ENCODE measurements around the gene CTCF.

GRCh38 chr16:67525176-67525860 lies 37.0 kb upstream of the CTCF start:
- TF ChIP-seq CTCF (IDR thresholded peaks at IDR 0.05; ENCODE audit: low read depth, low read length, missing input control) (no peak), REST (IDR thresholded peaks at IDR 0.05) (no peak), YY1 (IDR thresholded peaks at IDR 0.05) (no peak), SP1 (IDR thresholded peaks at IDR 0.05) (no peak), RXRA (IDR thresholded peaks at IDR 0.05) (no peak), ZBTB33 (IDR thresholded peaks at IDR 0.05) (no peak), TAF1 (conservative IDR thresholded peaks at IDR 0.05) (no peak), HNF4G (IDR thresholded peaks at IDR 0.05) (no peak), RAD21 (IDR thresholded peaks at IDR 0.05) (no peak), GABPA (IDR thresholded peaks at IDR 0.05 in 1 of 2, conservative IDR thresholded peaks at IDR 0.05 in 1 of 2) (no peak), ATF3 (IDR thresholded peaks at IDR 0.05) (no peak)
